ENCODE data around the gene PHACTR4.

DNA sequence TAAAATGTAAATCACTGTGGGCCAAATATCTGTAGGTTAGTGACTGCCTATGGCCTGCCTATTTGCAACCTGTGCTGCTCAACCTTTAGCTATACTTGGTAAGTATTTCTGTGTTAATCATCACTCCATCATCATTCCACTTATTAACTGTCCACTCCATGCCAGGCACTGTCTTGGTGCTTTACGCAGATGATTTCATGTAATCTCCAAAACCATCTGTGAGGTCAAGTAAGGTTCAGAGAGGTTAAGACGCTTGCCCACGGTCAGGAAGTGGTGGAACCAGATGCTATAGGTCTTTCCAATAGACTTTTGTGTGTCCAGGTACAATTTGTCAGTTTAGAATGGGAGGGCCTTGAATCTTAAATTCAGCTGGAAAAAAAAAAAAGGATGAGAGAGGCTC lies 10.8 kb upstream of the PHACTR4 start:
- TF ChIP-seq, protein P1, sequence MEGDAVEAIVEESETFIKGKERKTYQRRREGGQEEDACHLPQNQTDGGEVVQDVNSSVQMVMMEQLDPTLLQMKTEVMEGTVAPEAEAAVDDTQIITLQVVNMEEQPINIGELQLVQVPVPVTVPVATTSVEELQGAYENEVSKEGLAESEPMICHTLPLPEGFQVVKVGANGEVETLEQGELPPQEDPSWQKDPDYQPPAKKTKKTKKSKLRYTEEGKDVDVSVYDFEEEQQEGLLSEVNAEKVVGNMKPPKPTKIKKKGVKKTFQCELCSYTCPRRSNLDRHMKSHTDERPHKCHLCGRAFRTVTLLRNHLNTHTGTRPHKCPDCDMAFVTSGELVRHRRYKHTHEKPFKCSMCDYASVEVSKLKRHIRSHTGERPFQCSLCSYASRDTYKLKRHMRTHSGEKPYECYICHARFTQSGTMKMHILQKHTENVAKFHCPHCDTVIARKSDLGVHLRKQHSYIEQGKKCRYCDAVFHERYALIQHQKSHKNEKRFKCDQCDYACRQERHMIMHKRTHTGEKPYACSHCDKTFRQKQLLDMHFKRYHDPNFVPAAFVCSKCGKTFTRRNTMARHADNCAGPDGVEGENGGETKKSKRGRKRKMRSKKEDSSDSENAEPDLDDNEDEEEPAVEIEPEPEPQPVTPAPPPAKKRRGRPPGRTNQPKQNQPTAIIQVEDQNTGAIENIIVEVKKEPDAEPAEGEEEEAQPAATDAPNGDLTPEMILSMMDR (IDR thresholded peaks at IDR 0.05; ENCODE audit: poor library complexity): no peak
- TF ChIP-seq EZH2 (IDR thresholded peaks at IDR 0.05; ENCODE audit: borderline replicate concordance) (no peak), EZH2phosphoT487 (IDR thresholded peaks at IDR 0.05; ENCODE audit: low read depth, severe bottlenecking, unreplicated experiment) (no peak)
